22Rv1 (cell line): ENCODE results near the gene STYK1.

ENCODE experiments used
- ZFX ChIP-seq: fragments of 450-650 bp; IDR thresholded peaks from 2 replicates; pipeline ENCODE4 v1.6.1; 2017; ENCODE audit warnings: antibody characterized with exemption, borderline replicate concordance
- TF ChIP-seq, protein P1 (sequence below): fragments of 450-650 bp; IDR thresholded peaks from 2 replicates; pipeline ENCODE4 v1.5.1; 2017; ENCODE audit warnings: mild to moderate bottlenecking

DNA sequence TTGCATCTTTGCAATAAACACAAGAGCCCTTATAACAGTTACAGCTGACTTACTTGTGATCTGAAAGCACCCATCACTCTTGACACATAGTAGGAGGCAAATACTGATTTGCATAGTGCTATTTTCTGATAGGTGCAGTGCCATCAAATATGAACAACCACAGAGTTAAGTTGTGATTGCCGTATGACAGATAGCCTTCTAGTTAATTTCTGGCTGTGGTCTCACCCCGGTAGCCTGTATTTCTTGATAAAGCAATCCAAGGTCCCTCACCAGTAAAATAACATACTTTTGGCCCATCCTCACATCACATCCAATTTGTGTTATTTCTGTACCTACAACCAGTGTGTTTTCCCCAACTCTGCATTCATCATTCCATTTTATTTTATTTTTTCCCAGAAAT is 23.3 kb upstream of the STYK1 start:
- TF ChIP-seq, protein P1, sequence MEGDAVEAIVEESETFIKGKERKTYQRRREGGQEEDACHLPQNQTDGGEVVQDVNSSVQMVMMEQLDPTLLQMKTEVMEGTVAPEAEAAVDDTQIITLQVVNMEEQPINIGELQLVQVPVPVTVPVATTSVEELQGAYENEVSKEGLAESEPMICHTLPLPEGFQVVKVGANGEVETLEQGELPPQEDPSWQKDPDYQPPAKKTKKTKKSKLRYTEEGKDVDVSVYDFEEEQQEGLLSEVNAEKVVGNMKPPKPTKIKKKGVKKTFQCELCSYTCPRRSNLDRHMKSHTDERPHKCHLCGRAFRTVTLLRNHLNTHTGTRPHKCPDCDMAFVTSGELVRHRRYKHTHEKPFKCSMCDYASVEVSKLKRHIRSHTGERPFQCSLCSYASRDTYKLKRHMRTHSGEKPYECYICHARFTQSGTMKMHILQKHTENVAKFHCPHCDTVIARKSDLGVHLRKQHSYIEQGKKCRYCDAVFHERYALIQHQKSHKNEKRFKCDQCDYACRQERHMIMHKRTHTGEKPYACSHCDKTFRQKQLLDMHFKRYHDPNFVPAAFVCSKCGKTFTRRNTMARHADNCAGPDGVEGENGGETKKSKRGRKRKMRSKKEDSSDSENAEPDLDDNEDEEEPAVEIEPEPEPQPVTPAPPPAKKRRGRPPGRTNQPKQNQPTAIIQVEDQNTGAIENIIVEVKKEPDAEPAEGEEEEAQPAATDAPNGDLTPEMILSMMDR: no peak
- TF ChIP-seq ZFX: no peak
